22Rv1 (cell line): ENCODE data around the gene FGGY.
A peak's percentile ranks its signal among the peaks of the same experiment; 100 is the strongest.

Experiments
- H3K27ac ChIP-seq: fragments of 450-650 bp; 2 replicates; pipeline ENCODE4 v1.5.1; 2017
- CTCF ChIP-seq: fragments of 450-650 bp; IDR thresholded peaks from 2 replicates; pipeline ENCODE4 v1.5.1; 2017; ENCODE audit warnings: mild to moderate bottlenecking
- ZFX ChIP-seq: fragments of 450-650 bp; IDR thresholded peaks from 2 replicates; pipeline ENCODE4 v1.6.1; 2017; ENCODE audit warnings: antibody characterized with exemption, borderline replicate concordance

Gene FGGY

GRCh38 chr1:59316497-59317128, 19.7 kb downstream of the FGGY start:
- TF ChIP-seq CTCF (no peak), ZFX (no peak)
- H3K27ac ChIP-seq = peak overlapping the region; percentile 37

GRCh38 chr1:59317343-59317742, 20.4 kb downstream of the FGGY start:
- no peak overlapping the region for H3K27ac ChIP-seq
- TF ChIP-seq ZFX (no peak), CTCF (no peak)

GRCh38 chr1:59317780-59318179, 20.9 kb downstream of the FGGY start:
- no peak overlapping the region for H3K27ac ChIP-seq
- TF ChIP-seq CTCF = no peak
- no peak for TF ChIP-seq ZFX

- TF ChIP-seq ZFX (no peak), CTCF (no peak)
- H3K27ac ChIP-seq = no peak overlapping the region
These were observed 21.5 kb downstream of the FGGY start for GRCh38 chr1:59318271-59318860.

- H3K27ac ChIP-seq = no peak overlapping the region
- TF ChIP-seq CTCF = no peak
- TF ChIP-seq ZFX = no peak
These were observed 25.5 kb downstream of the FGGY start for GRCh38 chr1:59322394-59322793.

DNA sequence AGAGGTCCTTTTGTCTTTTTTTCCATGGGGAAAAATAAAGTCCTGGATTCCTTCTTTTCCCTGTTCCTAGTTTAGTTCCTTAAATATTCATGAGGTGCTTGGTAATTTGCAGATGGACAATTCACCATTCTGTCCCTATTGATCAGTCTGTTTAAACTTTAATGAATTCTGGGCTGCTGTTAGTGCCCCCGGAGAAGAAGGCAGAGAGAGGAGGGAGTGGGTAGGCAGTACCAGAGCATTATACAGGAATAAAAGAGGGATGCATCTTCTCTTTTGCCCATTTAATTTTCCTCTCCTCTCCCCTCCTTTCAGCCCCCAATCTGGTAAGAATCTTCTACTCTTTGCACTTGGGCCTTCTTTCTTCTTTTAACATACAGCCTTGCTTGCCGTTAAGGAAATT, 25.9 kb downstream of the FGGY start:
- TF ChIP-seq CTCF (no peak), ZFX (no peak)
- no peak overlapping the region for H3K27ac ChIP-seq

DNA sequence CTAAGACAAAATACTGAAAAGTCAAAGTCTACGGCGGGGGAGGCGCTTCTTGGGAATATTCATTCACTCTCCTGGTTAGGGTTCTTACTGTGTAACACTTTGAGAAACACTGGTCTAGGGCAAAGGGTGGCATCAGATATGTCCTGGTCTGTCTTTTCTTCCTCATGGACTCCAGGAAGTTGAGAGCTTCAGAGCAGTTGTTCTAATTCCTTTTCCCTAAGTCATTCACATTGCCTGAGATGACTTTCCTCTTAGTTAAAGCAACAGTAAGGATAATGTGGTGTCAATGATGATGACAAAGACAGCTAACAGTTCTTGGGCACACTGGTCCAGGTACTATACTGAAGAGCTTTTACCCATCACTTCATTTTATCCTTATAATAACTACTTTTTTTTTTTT, 27.0 kb downstream of the FGGY start:
- TF ChIP-seq CTCF (no peak), ZFX (no peak)
- H3K27ac ChIP-seq = no peak overlapping the region
